Left cardiac atrium (tissue), 4 donors: ENCODE results near the gene HDAC4. TPM values are rescaled to one million over a fixed set of nuclear protein-coding genes. Genes with fewer than 3 reads are reported as not detected.
"Not testable (repeated sequence)": the region's sequence is repeated elsewhere in the genome, so short reads cannot be mapped to it uniquely, and the experiment has no call there.

Source experiments
- ATAC-seq, 2 donors: fragments of 200-7000 bp; cut with Tn5 transposase; one replicate each; pipeline ENCODE4 v1.9.1; 2020; ENCODE audit warnings: mild to moderate bottlenecking in 2 of 2, moderate library complexity in 2 of 2
- DNase-seq: peaks from one replicate; pipeline ENCODE4 v3.0.0-alpha.2; 2020
- intact Hi-C, 2 donors: fragments of 100-400 bp; cut with DNase I; formaldehyde crosslinking; loops; one replicate each; pipeline versions ENCODE4 v1.14.1 to v1.15.1; 2022 to 2023
- total RNA-seq, 2 donors: library from RNA; stranded (reverse); fragmentation: NEBNext Ultra II Directional; extraction: Animal tissue kit (Norgen Biotek cat#: 25700); gene quantifications; one replicate each; pipeline ENCODE4 v1.2.1, GENCODE V29; 2021
- donor health status: DM: no; HTN: yes; CAD: no.
- donor health status: DM: no; HTN: yes; CAD: no; lungs with severe emphysema.
- donor health status: DM: yes; HTN: yes; CAD: no.
- donor health status: Dilated cardiomyopathy.

The HDAC4 gene
- total RNA-seq, 2 donors from 2014 or later = 25.6 to 31.2 TPM

DNA sequence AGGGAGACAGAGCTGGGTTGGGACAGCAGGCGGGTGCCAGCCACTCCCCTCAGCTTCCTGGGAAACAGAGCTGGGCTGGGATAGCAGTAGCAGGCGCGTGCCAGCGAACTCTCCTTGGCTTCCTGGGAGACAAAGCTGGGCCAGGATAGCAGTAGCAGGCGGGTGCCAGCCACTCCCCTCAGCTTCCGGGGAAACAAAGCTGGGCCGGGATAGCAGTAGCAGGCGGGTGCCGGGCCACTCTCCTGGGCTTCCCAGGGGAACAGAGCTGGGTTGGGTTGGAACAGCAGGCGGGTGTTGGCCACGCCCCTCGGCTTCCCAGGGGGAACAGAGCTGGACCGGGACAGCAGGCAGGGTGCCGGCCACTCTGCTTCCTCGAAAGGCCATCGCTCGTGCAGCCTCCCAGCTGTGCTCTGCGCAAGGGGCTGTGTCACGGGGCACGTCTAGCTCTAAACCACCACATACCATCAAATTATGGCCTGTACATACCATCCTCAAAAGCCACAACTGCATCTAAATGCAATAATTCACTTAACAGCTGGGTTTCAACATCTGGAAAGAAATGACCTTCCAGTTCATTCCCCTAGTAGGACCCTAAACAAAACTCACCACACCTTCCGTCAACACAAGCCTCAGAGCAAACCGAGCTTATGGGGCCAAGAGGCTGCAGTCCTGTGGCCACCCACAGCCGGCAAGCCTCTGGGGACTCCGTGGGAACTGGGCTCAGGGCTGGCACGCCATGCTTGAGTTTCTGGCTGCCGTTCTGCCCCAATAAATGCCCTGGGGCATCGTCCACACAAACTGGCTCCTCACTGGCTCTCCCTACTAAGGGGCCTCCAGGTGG is 324.7 kb downstream of the HDAC4 start:
- ATAC-seq = peak in 1 of 2 donors; percentile 76
- no peak for DNase-seq
- intact Hi-C loops = no loop called here

DNA sequence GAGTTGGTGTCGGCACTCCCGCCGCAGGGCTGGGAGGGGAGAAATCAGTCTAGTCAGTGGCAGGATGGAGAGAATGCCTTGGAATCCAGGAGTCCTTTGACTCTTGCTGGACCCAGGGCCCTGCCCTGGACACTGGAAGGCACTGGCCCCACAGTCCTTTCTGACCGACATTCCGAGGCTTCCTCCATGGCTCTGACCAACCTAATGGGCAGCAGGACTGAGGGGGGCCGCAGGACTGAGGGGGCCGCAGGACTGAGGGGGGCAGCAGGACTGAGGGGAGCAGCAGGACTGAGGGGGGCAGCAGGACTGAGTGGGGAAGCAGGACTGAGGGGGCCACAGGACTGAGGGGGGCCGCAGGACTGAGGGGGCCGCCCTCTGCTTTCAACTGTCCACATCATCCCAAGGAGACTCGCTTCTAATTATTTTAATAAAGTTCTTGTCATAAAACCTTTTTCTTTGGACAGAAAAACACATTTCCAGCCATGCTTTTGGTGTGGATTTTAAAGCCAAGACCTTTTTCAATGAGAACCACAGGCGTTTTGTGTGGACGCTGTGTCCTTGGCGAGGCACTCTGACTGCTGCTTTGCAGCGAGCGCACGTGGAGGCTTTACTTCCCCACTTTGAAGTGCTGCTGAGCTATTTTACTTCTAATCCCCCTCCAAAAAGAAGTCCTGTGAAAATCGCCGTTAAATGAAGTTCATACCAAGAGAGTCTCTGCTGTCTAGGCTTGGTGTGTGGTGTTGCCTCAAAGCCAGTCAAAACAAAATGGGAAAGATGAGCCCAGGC is 326.9 kb downstream of the HDAC4 start:
- ATAC-seq (no peak), DNase-seq (no peak)
- intact Hi-C loops = no loop called here

DNA sequence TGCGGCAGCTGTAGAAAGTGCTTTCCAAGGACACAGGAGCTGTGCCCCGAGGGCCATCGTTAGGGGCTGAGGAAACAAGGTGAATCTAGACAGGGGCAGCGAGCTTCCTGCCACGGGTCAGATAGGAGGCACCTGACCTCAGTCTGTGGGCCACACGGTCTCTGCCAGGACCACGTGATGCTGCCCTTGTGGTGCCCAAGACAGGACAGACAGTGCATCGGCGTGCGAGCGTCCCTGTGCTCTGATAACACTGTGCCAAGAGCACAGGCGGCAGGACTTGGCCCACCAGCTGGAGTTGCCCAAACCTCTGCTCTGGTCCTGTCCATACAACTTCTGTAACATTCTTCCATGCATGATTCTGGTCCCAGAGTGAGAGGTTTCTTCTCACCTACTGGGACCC is 327.6 kb downstream of the HDAC4 start:
- intact Hi-C loops = no loop called here
- ATAC-seq (peak; percentile 79 to 86), DNase-seq (peak; percentile 62)

DNA sequence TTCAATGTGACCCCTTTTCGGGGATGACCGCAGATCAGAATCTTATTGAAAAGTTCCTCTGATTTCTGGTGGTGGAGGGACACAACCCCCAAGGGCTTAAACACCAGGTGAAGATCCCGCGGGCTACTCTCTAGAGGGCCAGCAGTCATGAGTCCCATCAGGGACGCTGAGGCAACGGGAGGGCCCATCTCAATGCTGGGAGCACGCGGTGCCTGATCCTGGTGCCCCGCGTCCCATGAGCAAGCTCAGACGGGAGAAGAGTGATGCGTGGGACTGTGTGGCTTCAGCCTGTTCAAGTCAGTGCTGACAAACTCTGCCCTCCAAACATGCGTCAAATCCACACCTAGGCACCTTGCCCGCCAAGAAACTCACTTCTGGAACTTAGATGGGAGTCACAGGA is 328.0 kb downstream of the HDAC4 start:
- DNase-seq (no peak), ATAC-seq (no peak)
- intact Hi-C loops = no loop called here

DNA sequence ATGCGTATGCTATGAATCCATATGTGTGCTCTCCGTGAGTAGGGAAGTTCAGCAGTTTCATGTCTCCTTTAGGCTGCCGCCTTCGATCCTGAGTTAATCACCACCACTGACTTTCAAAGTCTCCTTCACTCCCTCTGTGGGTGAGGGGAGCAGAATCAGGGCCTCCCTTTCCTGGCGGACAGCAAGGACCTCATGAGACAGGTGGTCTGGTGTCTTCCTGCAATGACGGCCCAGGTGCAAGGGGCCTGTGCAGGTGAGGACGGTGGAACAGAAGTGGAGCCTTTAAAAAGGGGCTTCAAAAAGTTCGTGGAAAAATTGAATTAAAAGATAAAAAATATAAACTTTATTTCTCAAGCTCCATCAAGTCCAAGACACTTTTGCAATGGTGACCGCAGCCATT is 330.4 kb downstream of the HDAC4 start:
- intact Hi-C loops = no loop called here
- DNase-seq (no peak), ATAC-seq (no peak)

DNA sequence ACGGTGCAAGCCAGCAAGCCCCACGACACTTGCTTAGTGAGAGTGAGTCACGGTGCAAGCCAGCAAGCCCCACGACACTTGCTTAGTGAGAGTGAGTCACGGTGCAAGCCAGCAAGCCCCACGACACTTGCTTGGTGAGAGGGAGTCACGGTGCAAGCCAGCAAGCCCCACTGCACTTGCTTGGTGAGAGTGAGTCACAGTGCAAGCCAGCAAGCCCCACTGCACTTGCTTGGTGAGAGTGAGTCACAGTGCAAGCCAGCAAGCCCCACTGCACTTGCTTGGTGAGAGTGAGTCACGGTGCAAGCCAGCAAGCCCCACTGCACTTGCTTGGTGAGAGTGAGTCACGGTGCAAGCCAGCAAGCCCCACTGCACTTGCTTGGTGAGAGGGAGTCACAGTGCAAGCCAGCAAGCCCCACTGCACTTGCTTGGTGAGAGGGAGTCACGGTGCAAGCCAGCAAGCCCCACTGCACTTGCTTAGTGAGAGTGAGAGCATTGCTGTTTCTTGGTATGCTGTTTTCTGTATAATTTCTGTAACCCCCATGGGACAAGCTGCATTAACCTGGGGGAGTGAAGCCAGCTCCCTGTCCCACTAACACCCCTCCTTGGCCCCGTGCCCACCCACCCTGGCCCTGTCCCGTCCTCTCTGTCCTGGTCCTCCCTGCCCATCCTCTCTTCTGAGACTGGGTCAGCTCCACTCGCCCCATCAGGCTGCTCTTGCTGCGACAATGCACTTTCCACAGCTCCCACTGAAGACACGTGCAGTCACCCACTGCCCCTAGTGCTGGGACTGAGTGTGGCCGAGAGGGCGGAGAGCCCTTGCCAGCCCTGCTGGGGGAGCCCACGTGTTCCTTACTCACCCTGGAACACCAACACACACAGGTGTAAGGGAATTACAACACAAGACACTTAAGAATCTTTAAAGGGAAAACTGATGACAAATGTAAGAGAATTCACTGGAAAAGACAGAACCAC is 331.2 kb downstream of the HDAC4 start:
- DNase-seq, intact Hi-C loops: not testable (repeated sequence)
- ATAC-seq = peak in 1 of 2 donors; percentile 29

DNA sequence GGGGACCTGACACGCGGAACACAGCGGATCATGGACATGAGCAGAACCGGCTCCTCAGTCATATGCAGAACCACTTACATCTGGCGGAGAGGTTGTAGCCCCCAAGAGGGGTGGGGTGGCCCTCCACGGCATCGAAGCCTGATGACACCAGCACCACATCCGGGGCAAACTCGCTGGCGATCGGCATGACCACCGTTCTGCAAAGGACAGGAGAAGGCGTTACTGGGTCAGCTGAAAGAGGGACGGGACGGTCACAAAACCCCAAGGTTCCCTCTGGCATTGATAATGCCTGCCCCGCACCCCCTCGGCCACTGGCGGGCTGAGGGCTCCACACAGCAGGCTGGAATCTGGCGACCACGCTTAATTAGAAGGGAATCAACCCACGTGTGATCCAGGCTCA is 332.4 kb downstream of the HDAC4 start:
- DNase-seq (no peak), ATAC-seq (no peak)
- intact Hi-C loops = no loop called here

DNA sequence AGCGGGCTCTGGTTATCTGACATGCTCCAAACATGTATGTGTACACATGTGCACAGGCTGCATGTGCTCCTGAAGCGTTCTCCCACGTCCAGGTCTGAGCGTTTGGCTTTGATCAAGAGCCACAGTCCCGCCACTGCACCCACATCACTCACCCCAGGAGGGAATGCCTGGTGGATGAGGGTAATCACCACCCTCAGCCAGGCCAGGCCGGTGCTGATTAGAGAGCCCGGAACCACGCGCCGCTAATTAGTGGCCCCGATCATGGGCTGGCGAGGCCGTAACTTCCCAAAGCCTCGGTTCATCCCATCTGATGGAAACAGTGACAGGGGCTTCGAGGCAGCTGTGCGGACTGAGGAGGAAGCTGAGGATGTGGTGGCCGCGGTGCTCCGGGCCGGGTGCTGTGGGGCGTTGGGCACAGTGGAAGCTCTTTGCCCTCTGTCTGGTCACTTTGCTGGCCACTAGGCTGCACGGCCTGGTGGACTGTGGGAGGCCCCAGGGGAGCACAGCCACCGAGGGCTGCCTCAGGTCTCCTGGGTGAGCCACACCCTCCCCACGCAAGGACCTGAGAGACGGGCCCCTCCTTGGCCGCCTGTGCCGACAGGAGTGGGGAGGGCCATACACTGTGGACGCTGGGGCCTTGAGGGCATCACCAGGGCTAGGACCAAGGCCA is 333.5 kb downstream of the HDAC4 start:
- no peak for DNase-seq
- ATAC-seq = no peak
- intact Hi-C loops = no loop called here

DNA sequence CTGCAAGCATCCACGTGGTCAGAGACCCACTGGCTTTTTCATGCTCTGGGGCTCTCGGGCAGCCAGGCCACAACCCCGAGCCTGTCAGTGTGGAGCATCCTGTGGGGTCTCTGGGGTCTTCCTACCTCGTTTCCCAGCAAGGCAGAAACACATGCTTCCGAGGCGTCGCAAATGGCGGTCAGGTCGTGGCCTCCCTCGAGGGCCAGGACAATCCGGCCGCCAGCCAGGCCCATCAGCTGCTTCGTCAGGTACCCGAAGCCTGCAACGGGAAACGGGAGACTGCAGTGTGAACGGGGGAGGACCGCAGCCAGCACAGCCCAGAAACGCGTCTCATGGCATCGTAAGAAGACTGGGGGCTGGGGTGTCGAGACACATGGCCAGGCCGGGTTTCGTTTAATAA is 334.2 kb downstream of the HDAC4 start:
- DNase-seq = no peak

DNA sequence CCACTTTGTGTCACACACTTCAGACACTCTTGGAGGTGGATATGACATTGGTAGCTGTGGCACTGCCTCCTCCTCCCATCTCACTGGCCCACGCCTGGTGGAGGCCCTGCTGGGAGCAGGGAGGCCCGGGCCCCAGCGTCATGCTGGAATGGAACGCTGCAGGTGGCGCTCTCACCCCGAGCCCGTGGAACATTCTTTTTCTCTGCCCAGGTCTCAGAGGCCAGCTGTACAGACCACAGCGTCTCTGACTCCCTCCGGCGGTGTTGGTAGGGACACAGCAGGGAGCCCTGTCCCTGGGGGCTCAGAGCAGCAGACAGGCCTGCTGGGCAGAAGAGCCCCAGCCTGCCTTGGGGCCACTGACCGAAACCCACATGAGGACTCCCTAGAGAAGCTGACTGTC is 334.9 kb downstream of the HDAC4 start:
- DNase-seq (no peak), ATAC-seq (no peak)
- intact Hi-C loops = no loop called here

More for the DNA sequence above, 334.2 kb downstream of the HDAC4 start:
- ATAC-seq = no peak
- intact Hi-C loops = no loop called here

DNA sequence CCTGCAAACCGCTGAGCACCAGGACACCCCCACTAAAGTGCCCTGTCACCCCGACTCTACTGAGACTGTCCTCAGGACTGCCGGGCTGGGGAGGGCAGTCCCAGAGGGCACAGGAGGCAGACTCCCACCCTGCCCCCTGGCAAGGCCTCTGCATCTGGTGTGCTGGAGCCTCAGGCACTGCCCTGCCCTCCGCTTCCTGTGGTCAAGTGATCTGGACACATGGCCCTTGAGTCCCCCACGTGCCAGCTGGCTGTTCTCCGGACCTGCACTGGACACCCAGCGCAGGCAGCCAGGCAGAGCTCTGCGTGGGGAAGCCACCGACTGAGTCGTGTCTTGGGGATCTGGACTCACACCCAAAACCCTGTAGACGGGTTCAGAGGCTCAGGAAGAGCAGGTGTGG is 335.3 kb downstream of the HDAC4 start:
- intact Hi-C loops = no loop called here
- DNase-seq = no peak
- no peak for ATAC-seq

DNA sequence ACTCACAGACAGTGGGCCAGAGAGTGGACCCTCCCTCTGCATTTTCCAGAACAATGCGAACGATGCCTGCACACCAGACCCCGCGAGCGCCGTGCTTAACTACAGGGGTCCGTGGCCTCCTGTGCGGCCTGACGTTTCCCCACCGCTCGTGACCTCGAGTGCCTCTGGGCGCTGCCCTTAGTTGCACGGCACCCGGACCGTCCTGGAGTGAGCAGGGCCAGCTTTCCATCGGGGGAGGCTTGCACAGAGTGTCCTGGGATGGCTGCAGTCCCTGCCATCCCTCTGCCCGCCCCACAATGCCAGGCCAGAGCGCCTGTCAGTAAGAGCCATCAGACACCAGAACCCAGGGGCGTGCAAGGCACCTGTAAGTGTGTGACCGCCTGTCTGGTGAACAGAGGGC is 335.9 kb downstream of the HDAC4 start:
- DNase-seq = no peak
- no peak for ATAC-seq
- intact Hi-C loops = no loop called here

DNA sequence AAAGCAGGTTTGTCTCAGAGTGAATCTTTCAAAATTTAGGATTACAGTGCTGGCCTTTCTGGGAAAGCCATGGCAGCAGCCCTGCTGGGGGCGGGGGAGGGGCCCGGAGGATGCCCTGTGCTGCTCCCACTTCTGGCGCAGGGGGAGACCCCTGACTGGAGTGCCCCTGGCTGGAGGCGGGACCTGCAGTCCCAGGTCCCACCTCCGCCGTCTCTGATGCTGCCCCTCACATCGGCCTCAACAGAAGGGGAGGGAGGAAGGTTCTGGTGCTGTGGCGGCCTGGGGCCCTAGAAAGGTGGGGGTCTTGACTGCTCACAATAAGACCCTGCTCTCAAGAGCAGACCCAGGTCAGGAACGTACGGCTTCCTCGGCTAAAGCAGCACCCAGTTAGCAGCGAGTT is 336.6 kb downstream of the HDAC4 start:
- ATAC-seq (no peak), DNase-seq (no peak)
- intact Hi-C loops = no loop called here

DNA sequence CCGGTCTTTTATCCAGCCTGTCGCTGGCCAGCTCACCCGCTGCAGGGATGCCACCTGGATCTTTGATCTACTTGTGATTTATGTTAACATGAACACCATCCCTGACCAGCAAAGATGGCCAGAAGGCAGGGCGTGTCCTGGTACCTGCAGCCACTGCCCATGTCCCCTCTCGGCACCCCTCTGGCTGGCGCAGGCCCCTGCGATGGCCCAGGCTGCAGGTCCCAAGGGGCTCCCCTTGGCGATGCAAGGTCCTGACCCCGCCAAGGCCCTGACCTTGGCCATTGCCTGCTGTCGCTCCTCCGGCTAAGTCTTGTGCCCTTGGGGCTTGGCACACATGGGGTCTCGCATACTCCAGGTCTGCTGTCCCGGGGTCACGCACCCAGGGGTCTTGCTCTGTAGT is 338.1 kb downstream of the HDAC4 start:
- no peak for DNase-seq

DNA sequence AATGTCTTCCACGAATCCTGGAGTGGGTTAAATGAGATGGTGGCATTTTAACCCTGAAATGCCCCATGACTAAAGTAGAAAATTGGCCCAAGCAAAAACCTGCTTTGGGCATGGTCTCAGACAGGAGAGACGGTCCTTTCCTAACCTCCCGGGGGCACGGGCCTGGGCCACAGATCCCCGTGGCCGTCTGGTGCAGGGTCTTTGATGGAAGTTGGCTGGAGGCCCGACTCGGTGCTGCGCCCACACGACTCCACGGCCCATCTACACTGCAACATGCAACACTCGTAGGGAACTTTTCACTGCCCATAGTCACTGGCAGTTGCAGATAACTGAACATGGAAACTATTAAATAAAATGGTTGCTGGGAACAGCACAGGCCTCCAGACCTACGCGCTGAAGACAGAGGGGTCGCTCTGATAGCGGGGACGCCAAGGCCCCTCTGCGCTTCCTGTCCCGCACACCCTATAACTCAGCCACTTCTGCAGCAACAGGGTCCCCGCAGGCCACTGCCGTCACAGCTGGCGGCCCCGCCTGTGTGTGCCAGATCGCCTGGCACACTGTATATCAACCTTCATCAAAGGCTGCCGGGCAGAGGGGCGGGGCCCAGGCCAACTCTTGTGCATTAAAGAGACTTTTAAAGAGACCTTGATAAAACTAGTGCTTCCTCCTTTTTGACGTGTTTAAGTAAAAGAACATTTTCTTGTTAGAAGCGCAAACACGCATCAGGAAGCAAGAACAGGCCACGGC is 338.8 kb downstream of the HDAC4 start:
- no peak for DNase-seq
- ATAC-seq = no peak
- intact Hi-C loops = no loop called here

More for the DNA sequence above, 338.1 kb downstream of the HDAC4 start:
- intact Hi-C loops = no loop called here
- ATAC-seq = no peak

DNA sequence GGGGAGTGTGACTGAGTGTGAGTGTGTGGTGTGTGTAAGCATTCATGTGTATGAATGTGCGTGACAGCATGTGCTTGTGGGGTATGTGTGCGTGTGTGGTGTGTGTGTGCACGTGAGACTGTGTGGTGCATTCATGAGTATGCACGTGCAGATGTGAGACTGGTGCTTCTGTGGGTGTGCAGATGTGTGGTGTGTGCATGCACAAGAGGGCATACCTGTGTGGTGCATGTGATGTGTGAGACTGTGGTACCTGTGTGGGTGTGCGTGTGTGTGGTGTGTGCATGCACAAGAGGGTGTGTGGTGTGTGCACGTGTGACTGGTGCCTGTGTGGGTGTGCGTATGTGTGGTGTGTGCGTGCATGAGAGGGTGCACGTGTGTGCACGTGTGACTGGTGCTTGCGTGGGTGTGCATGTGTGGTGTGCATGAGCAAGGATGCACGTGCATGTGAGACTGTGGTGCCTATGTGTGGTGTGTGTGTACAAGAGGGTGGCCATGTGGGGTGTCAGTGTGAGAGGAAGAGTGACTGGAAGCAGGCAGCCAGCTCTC is 339.6 kb downstream of the HDAC4 start:
- no peak for ATAC-seq
- intact Hi-C loops = no loop called here
- no peak for DNase-seq

DNA sequence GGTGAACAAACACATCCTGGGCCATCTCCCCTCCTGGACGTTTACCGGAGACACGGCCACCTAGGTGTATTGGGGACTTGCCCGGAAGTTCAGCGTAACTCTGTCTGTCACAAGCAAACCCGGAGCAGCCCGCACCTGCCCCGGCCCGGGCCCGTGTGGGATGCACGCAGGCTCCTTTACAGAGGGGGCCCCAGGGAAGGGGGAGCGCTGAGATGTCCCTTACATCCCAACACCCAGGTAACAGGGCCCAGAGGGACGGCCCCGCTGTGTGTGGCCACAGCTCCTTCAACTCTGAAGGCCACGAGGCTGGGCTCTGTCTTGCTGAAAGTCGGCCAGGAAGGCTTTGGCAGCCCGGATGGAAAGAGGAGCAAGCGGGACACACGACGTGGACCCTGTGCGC is 340.1 kb downstream of the HDAC4 start:
- ATAC-seq = no peak
- intact Hi-C loops = no loop called here
- DNase-seq = no peak

DNA sequence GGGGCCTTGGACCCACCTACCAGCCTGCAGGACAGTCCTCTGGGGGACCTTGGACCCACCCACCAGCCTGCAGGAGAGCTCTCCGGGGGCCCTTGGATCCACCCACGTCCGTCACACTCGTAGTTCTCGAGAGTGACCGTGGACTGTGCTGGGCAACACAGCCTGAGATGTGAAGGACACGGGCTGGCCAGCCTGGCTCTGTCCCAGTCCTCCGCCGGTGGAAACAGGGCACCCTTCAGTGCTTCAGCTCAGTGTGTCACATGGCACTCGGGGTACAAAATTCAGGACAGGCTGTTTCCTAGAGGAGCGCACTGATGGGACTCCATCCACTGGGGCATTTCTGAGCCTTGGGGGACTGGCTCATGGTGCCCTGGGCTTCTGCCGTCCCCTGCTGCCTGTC is 341.0 kb downstream of the HDAC4 start:
- intact Hi-C loops = no loop called here
- DNase-seq = no peak
- ATAC-seq = no peak
